ENCODE measurements around the gene MTMR12.

DNA sequence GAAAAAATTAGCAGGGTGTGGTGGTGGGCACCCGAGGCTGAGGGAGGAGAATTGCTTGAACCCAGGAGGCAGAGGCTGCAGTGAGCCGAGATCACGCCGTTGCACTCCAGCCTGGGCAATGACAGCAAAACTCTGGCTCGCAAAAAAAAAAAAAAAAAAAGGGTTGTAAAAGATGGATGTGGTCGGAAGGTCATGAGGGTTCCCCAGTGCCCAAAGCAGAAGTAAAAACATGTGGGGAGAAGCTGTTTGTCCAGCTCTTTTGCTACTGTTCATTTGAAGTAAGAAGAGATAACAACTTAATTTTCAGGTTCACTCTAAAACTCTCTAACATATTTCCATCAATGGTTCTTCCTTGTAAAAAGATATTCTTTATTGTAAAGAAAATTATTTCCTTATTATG, 81.5 kb downstream of the MTMR12 start:
- TF ChIP-seq, protein P1, sequence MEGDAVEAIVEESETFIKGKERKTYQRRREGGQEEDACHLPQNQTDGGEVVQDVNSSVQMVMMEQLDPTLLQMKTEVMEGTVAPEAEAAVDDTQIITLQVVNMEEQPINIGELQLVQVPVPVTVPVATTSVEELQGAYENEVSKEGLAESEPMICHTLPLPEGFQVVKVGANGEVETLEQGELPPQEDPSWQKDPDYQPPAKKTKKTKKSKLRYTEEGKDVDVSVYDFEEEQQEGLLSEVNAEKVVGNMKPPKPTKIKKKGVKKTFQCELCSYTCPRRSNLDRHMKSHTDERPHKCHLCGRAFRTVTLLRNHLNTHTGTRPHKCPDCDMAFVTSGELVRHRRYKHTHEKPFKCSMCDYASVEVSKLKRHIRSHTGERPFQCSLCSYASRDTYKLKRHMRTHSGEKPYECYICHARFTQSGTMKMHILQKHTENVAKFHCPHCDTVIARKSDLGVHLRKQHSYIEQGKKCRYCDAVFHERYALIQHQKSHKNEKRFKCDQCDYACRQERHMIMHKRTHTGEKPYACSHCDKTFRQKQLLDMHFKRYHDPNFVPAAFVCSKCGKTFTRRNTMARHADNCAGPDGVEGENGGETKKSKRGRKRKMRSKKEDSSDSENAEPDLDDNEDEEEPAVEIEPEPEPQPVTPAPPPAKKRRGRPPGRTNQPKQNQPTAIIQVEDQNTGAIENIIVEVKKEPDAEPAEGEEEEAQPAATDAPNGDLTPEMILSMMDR (IDR thresholded peaks at IDR 0.05; ENCODE audit: low read depth, low read length), result no peak
- no peak for TF ChIP-seq POLR2A (IDR thresholded peaks at IDR 0.05; ENCODE audit: extremely low read depth, insufficient read length)
- TF ChIP-seq, protein P2, sequence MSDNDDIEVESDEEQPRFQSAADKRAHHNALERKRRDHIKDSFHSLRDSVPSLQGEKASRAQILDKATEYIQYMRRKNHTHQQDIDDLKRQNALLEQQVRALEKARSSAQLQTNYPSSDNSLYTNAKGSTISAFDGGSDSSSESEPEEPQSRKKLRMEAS (IDR thresholded peaks at IDR 0.05; ENCODE audit: low read depth, low read length), result peak; percentile 86
- peak; percentile 84 for TF ChIP-seq MYC (IDR thresholded peaks at IDR 0.05; ENCODE audit: low read depth, low read length)
